Endothelial cell of umbilical vein (primary cell): Measurements from ENCODE around the gene MACROD2. TPM values are rescaled to one million over a fixed set of nuclear protein-coding genes. Genes with fewer than 3 reads are reported as not detected.

Experiments used
- BruUV-seq: library from RNA; stranded (reverse); fragments of 400-500 nt; replicated peaks from 2 replicates; lab custom pipeline; 2021; lab: Mats Ljungman, UMichigan
- CTCF ChIA-PET: fragments of 300-600, 350-600 bp; sonication (Branson Sonifier 250); formaldehyde crosslinking; loops from one replicate; lab custom pipeline; 2021; ENCODE audit warnings: antibody characterized with exemption, inconsistent platforms; lab: Charles Lee
- POLR2A ChIA-PET: fragments of 300-600, 350-600 bp; sonication (Branson Sonifier 250); formaldehyde crosslinking; loops from one replicate; lab custom pipeline; 2021; ENCODE audit warnings: antibody characterized with exemption, inconsistent platforms; lab: Charles Lee
- DNase-seq: peaks from one replicate; pipeline ENCODE4 v3.0.0-alpha.2; 2011; ENCODE audit warnings: low read depth, low spot score
- FAIRE-seq: peaks from 2 replicates; lab custom pipeline; 2011; peaks lifted over from hg19 to GRCh38; lab: Jason Lieb, UNC
- H2AFZ ChIP-seq: 2 replicates; pipeline ENCODE4 v1.6.0; 2012; ENCODE audit warnings: low read depth, low read length, control low read depth, inconsistent platforms
- H3K27ac ChIP-seq: 2 replicates; pipeline ENCODE4 v1.5.1; 2011; ENCODE audit warnings: low read depth, mild to moderate bottlenecking, control low read depth, low read length, moderate library complexity; ENCODE audit not compliant: insufficient read depth
- H3K27me3 ChIP-seq, 2 experiments: 2 replicates each; pipeline versions ENCODE4 v1.6.0 to v1.6.1; 2011; ENCODE audit warnings: low read length in 2 of 2, mixed read lengths in 1 of 2; ENCODE audit not compliant: control insufficient read depth in 2 of 2, insufficient read depth in 2 of 2
- H3K36me3 ChIP-seq, 2 experiments: 2 replicates in 1 of 2; 3 replicates in 1 of 2; pipeline ENCODE4 v1.5.1; 2011; ENCODE audit warnings: low read length in 2 of 2, mild to moderate bottlenecking in 1 of 2, moderate library complexity in 1 of 2; ENCODE audit not compliant: control insufficient read depth in 2 of 2, insufficient read depth in 2 of 2; ENCODE audit errors: extremely low read depth in 1 of 2
- H3K4me1 ChIP-seq: 3 replicates; pipeline ENCODE4 v1.5.1; 2011; ENCODE audit warnings: mild to moderate bottlenecking, low read length; ENCODE audit not compliant: control insufficient read depth, insufficient read depth; ENCODE audit errors: extremely low read depth
- H3K4me2 ChIP-seq: 2 replicates; pipeline ENCODE4 v1.6.1; 2011; ENCODE audit warnings: low read length, control low read depth, mixed read lengths; ENCODE audit not compliant: insufficient read depth
- H3K4me3 ChIP-seq, 3 experiments: fragments of 200-600 bp in 1 of 3; sonication (generic), shearing (Covaris generic) in 1 of 3; replicated peaks in 1 of 3; 2 replicates each; pipeline ENCODE4 v1.5.1; 2011 to 2016; ENCODE audit warnings: control low read depth in 3 of 3, low read length in 3 of 3, mild to moderate bottlenecking in 2 of 3, inconsistent platforms in 1 of 3, low read depth in 1 of 3, moderate library complexity in 1 of 3; ENCODE audit not compliant: insufficient read depth in 1 of 3
- H3K79me2 ChIP-seq: 2 replicates; pipeline ENCODE4 v1.6.0; 2012; ENCODE audit warnings: low read length, inconsistent platforms; ENCODE audit not compliant: control insufficient read depth, insufficient read depth
- H3K9ac ChIP-seq: replicated peaks from 2 replicates; pipeline ENCODE3; 2011; ENCODE audit warnings: low read length, control low read depth; ENCODE audit not compliant: insufficient read depth; ENCODE audit errors: extremely low read depth
- H3K9me1 ChIP-seq: replicated peaks from 3 replicates; pipeline ENCODE4 v1.6.0; 2011; ENCODE audit warnings: mild to moderate bottlenecking, low read length; ENCODE audit not compliant: control insufficient read depth, insufficient read depth; ENCODE audit errors: extremely low read depth
- H3K9me3 ChIP-seq: replicated peaks from 2 replicates; pipeline ENCODE4 v1.5.1; 2012; ENCODE audit warnings: low read length, inconsistent platforms; ENCODE audit not compliant: control insufficient read depth, insufficient read depth
- H4K20me1 ChIP-seq: replicated peaks from 2 replicates; pipeline ENCODE3; 2011; ENCODE audit warnings: mild to moderate bottlenecking, low read length; ENCODE audit not compliant: control insufficient read depth, insufficient read depth; ENCODE audit errors: extremely low read depth
- EZH2 ChIP-seq: IDR thresholded peaks from 2 replicates; pipeline ENCODE4 v1.6.1; 2012; ENCODE audit warnings: borderline replicate concordance, low read depth, mild to moderate bottlenecking, moderate library complexity, low read length, inconsistent platforms; ENCODE audit not compliant: severe bottlenecking
- FOS ChIP-seq: IDR thresholded peaks from 2 replicates; pipeline ENCODE4 v1.6.1; 2011; ENCODE audit warnings: mild to moderate bottlenecking, low read length, moderate library complexity, borderline replicate concordance; ENCODE audit not compliant: insufficient read depth
- GATA2 ChIP-seq: IDR thresholded peaks from 2 replicates; pipeline ENCODE4 v1.7.0; 2011; ENCODE audit warnings: low read depth, mild to moderate bottlenecking, moderate library complexity, mixed read lengths, low read length; ENCODE audit not compliant: insufficient read length, insufficient read depth
- JUN ChIP-seq: IDR thresholded peaks from 2 replicates; pipeline ENCODE4 v1.6.1; 2011; ENCODE audit warnings: borderline replicate concordance, low read depth; ENCODE audit not compliant: insufficient read length, insufficient read depth
- MYC ChIP-seq: IDR thresholded peaks from one replicate; pipeline ENCODE4 v1.6.1; 2011; ENCODE audit warnings: mild to moderate bottlenecking, low read depth, low read length
- POLR2A ChIP-seq: IDR thresholded peaks from 2 replicates; pipeline ENCODE4 v1.6.1; 2012; ENCODE audit warnings: low read depth, mild to moderate bottlenecking, control low read depth, low read length
- POLR2AphosphoS5 ChIP-seq: IDR thresholded peaks from 2 replicates; pipeline ENCODE4 v1.6.1; 2012; ENCODE audit warnings: low read depth, mild to moderate bottlenecking, control low read depth, low read length, moderate library complexity; ENCODE audit not compliant: insufficient read depth
- dilution Hi-C: fragments of 300-500 bp; cut with MboI; formaldehyde crosslinking; loops from one replicate; pipeline ENCODE4 v1.15.0; 2019; ENCODE audit warnings: low sequenced_read_pairs; ENCODE audit not compliant: extremely low pct_ligation_motif_present
- intact Hi-C: fragments of 100-400 bp; cut with micrococcal nuclease; formaldehyde crosslinking; loops from one replicate; pipeline ENCODE4 v1.10.0; 2022
- polyA plus RNA-seq, 4 experiments: library from polyadenylated mRNA; depleted of rRNA in 3 of 4; stranded (reverse) in 3 of 4; unstranded in 1 of 4; fragments of >200 nt; gene quantifications; 2 replicates each; pipeline versions ENCODE4 v1.2.1 to v1.2.3, GENCODE V29; 2011 to 2012; ENCODE audit warnings: missing spikeins in 1 of 4
- total RNA-seq: library from RNA; stranded (reverse); gene quantifications from 2 replicates; pipeline ENCODE4 v1.2.3, GENCODE V29; 2021
- TF ChIP-seq, protein P1 (sequence below), 2 donors: IDR thresholded peaks; 1 replicate in 1 of 2; 2 replicates in 1 of 2; pipeline ENCODE4 v1.5.1; 2011; ENCODE audit warnings: low read length in 2 of 2, mild to moderate bottlenecking in 2 of 2, moderate library complexity in 2 of 2, control low read depth in 1 of 2, inconsistent platforms in 1 of 2, low read depth in 1 of 2; ENCODE audit not compliant: insufficient read depth in 1 of 2; ENCODE audit errors: extremely low read depth in 1 of 2
- TF ChIP-seq, protein P2 (sequence below): IDR thresholded peaks from 2 replicates; pipeline ENCODE4 v1.6.1; 2011; ENCODE audit not compliant: insufficient read depth, insufficient read length

Gene MACROD2
- total and polyA plus RNA-seq, 2 donors (not counting 3 experiments of a cell fraction or from before 2014, with no cell fraction given), result 0.11 to 0.73 TPM

DNA sequence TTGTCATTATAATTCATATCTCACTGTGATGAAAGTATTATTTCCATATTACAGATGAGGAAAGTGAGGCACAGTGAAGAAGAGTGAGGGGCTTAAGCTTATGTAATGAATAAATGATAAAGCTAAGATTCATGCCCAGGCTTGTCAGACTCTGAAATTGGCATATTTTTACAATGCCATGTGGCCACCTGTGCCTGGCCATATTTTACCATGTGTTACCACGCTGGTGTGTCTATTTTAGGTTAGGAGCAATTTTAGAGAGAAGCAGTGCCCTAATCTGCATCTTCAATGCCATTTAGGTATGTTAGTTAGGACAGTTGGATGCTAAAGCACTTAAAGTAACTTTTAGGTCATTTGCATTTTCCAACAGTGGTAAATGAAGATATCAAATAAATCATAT is 530.1 kb downstream of the MACROD2 start:
- no TSS peak for BruUV-seq
- Histone ChIP-seq H3K9me1 (no peaks in the 10 kb centered on the region), H3K79me2 (no peaks in the 10 kb centered on the region), H3K9ac (no peak overlapping the region), H3K36me3 (no peaks in the 10 kb centered on the region), H3K27ac (no peak overlapping the region), H4K20me1 (no peaks in the 10 kb centered on the region), H2AFZ (no peak overlapping the region), H3K4me2 (no peak overlapping the region), H3K4me3 (no peak overlapping the region), H3K27me3 (peaks cover 0 to 2% of the 10 kb centered on the region in 2 experiments), H3K9me3 (no peaks in the 10 kb centered on the region), H3K4me1 (no peaks in the 10 kb centered on the region)
- TF ChIP-seq GATA2 (no peak), EZH2 (no peak), POLR2A (no peak), FOS (no peak), JUN (no peak), MYC (no peak), POLR2AphosphoS5 (no peak)
- TF ChIP-seq, protein P1, sequence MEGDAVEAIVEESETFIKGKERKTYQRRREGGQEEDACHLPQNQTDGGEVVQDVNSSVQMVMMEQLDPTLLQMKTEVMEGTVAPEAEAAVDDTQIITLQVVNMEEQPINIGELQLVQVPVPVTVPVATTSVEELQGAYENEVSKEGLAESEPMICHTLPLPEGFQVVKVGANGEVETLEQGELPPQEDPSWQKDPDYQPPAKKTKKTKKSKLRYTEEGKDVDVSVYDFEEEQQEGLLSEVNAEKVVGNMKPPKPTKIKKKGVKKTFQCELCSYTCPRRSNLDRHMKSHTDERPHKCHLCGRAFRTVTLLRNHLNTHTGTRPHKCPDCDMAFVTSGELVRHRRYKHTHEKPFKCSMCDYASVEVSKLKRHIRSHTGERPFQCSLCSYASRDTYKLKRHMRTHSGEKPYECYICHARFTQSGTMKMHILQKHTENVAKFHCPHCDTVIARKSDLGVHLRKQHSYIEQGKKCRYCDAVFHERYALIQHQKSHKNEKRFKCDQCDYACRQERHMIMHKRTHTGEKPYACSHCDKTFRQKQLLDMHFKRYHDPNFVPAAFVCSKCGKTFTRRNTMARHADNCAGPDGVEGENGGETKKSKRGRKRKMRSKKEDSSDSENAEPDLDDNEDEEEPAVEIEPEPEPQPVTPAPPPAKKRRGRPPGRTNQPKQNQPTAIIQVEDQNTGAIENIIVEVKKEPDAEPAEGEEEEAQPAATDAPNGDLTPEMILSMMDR (IDR thresholded peaks at IDR 0.05; ENCODE audit: extremely low read depth in 1 of 2, insufficient read depth in 1 of 2, low read depth in 1 of 2, low read length in 2 of 2), result no peak
- TF ChIP-seq, protein P2, sequence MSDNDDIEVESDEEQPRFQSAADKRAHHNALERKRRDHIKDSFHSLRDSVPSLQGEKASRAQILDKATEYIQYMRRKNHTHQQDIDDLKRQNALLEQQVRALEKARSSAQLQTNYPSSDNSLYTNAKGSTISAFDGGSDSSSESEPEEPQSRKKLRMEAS, result no peak
- ChIA-PET POLR2A (no interaction called here), CTCF (no interaction called here)
- DNase-seq (no peak), FAIRE-seq (no peak)
- intact Hi-C loops, result no loop called here
- dilution Hi-C loops, result no loop called here
